Measurements from ENCODE around the gene UMPS. TPM values are rescaled to one million over a fixed set of nuclear protein-coding genes. Genes with fewer than 3 reads are reported as not detected.

The UMPS gene
- total and polyA plus RNA-seq, 2 of the 4 experiments (the other 2 are of a cell fraction) = 18.7 to 26.7 TPM

DNA sequence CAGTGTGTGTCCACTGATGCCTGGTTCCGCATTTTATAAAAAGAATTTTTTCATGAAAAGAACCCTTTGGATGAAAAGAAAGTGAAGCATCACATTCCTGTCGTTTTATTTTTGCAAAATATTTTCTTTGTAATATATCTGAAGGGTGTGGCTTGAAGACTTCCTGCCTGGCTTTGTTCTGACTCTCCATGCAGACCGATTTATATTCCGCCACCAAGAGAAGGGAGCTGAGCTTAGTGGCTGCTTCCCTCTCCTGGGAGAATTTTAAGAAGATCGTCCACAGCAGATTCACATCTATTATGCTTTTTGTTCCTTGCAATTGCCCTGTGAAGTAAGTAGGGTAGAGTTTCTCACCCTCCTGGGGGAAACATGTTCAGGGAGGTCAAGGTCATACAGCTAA, 45.2 kb upstream of the UMPS start:
- Histone ChIP-seq H3K4ac (ENCODE audit: low read depth, low read length) (no peak overlapping the region), H3K79me1 (ENCODE audit: low read depth in 1 of 2, low read length in 2 of 2) (no peaks in the 10 kb centered on the region), H3K23ac (ENCODE audit: low read depth, low read length) (no peak overlapping the region), H3K9ac (ENCODE audit: low read depth, low read length) (no peak overlapping the region), H3K4me3 (ENCODE audit: insufficient read depth, low read depth, low read length) (no peak overlapping the region), H2BK120ac (ENCODE audit: low read depth, low read length) (no peak overlapping the region), H3K56ac (ENCODE audit: extremely low read depth, insufficient read depth, low read length) (no peak overlapping the region), H2BK15ac (ENCODE audit: low read depth, low read length) (no peak overlapping the region), H3K9me1 (ENCODE audit: insufficient read depth, low read length) (no peaks in the 10 kb centered on the region), H2AFZ (replicated peaks; ENCODE audit: low read length, poor library complexity) (no peak overlapping the region), H2BK5ac (ENCODE audit: low read depth, low read length, poor library complexity, severe bottlenecking) (no peak overlapping the region), H3K27ac (ENCODE audit: insufficient read depth, low read length) (no peak overlapping the region), H3K9me3 (ENCODE audit: control insufficient read depth, insufficient read depth, low read length) (no peaks in the 10 kb centered on the region), H3K14ac (replicated peaks; ENCODE audit: low read depth, low read length) (no peak overlapping the region), H4K5ac (ENCODE audit: low read depth, low read length) (no peak overlapping the region), H4K20me1 (ENCODE audit: insufficient read depth, low read length) (no peaks in the 10 kb centered on the region), H4K8ac (ENCODE audit: low read depth in 2 of 2, low read length in 2 of 2) (no peak overlapping the region), H3K4me2 (ENCODE audit: low read depth, low read length) (no peak overlapping the region), H3K18ac (ENCODE audit: low read depth, low read length) (no peak overlapping the region), H2AK5ac (ENCODE audit: low read depth, low read length) (no peak overlapping the region), H2AK9ac (replicated peaks; ENCODE audit: low read depth, low read length, poor library complexity) (no peak overlapping the region), H3K4me1 (ENCODE audit: control insufficient read depth, insufficient read depth, low read length) (no peaks in the 10 kb centered on the region), H3K36me3 (ENCODE audit: control insufficient read depth, insufficient read depth, low read length) (no peaks in the 10 kb centered on the region), H4K91ac (ENCODE audit: insufficient read depth, low read depth, low read length) (no peak overlapping the region), H2BK20ac (ENCODE audit: low read depth, low read length) (no peak overlapping the region), H3K27me3 (ENCODE audit: control insufficient read depth, insufficient read depth, low read length) (peaks cover 18% of the 10 kb centered on the region)
- BruUV-seq (replicated peaks) = no TSS peak
- dilution Hi-C loops (cut with HindIII; ENCODE audit: low sequenced_read_pairs, unreplicated experiment) = no loop called here
- in situ Hi-C loops (cut with MboI; ENCODE audit: low sequenced_read_pairs) = loop anchor here (5.0 kb wide), 1 partner anchor 123 kb away; no protein-coding TSS in a partner anchor
- intact Hi-C loops (cut with micrococcal nuclease) = no loop called here
- DNase-seq (no peak), ATAC-seq (ENCODE audit: low read depth) (no peak)
- no CpG with 5 or more reads among the region's 5 CpGs for WGBS, 2 experiments (ENCODE audit: extremely low coverage in 2 of 2, insufficient read length in 1 of 2)
- ChIA-PET CTCF (no interaction called here), POLR2A (ENCODE audit: unreplicated experiment) (no interaction called here)
- TF ChIP-seq RFX5 (IDR thresholded peaks at IDR 0.05; ENCODE audit: low read depth, low read length) (no peak), MAFK (IDR thresholded peaks at IDR 0.05; ENCODE audit: low read depth, low read length) (no peak), NFE2L2 (IDR thresholded peaks at IDR 0.05; ENCODE audit: low read depth, low read length) (no peak), CTCF (conservative IDR thresholded peaks at IDR 0.05; ENCODE audit: low read depth, low read length) (no peak), SMC3 (IDR thresholded peaks at IDR 0.05; ENCODE audit: low read depth, low read length) (no peak), RAD21 (IDR thresholded peaks at IDR 0.05; ENCODE audit: low read length) (no peak), POLR2A (IDR thresholded peaks at IDR 0.05; ENCODE audit: low read depth, low read length) (no peak), CHD1 (IDR thresholded peaks at IDR 0.05; ENCODE audit: low read depth, low read length) (no peak), CEBPB (IDR thresholded peaks at IDR 0.05; ENCODE audit: low read depth, low read length) (no peak)
